ENCODE measurements around the gene ADGRA3.

The ADGRA3 gene

GRCh38 chr4:22356987-22357596 lies 158.8 kb downstream of the ADGRA3 start:
- DNase-seq = no peak

- no peak for DNase-seq
These were observed 167.5 kb downstream of the ADGRA3 start for GRCh38 chr4:22348410-22348809.

GRCh38 chr4:22345678-22346077 lies 170.2 kb downstream of the ADGRA3 start:
- DNase-seq = no peak

GRCh38 chr4:22345055-22345454 lies 170.8 kb downstream of the ADGRA3 start:
- DNase-seq = no peak

GRCh38 chr4:22343606-22344005 lies 172.3 kb downstream of the ADGRA3 start:
- DNase-seq = no peak

- no peak for DNase-seq
These were observed 176.4 kb downstream of the ADGRA3 start for GRCh38 chr4:22339491-22339890.

- no peak for DNase-seq
These were observed 177.1 kb downstream of the ADGRA3 start for GRCh38 chr4:22338796-22339195.
